Mononuclear cell (primary cell): Measurements from ENCODE around the gene C19orf44. TPM values are rescaled to one million over a fixed set of nuclear protein-coding genes. Genes with fewer than 3 reads are reported as not detected.
"Not testable (repeated sequence)": the region's sequence is repeated elsewhere in the genome, so short reads cannot be mapped to it uniquely, and the experiment has no call there.

ENCODE experiments used
- H3K27me3 ChIP-seq: 2 replicates; pipeline ENCODE4 v1.6.0; 2011; ENCODE audit warnings: low read length, control low read depth; ENCODE audit not compliant: insufficient read depth
- H3K4me1 ChIP-seq: 2 replicates; pipeline ENCODE4 v1.5.1; 2011; ENCODE audit warnings: mild to moderate bottlenecking, low read length, control low read depth; ENCODE audit not compliant: insufficient read depth
- H3K4me3 ChIP-seq: 2 replicates; pipeline ENCODE4 v1.5.1; 2011; ENCODE audit warnings: mild to moderate bottlenecking, low read length, moderate library complexity
- H3K9me3 ChIP-seq: 2 replicates; pipeline ENCODE4 v1.5.1; 2011; ENCODE audit warnings: low read depth, mild to moderate bottlenecking, control low read depth, low read length
- total RNA-seq: library from RNA; depleted of rRNA; stranded (reverse); fragments of >200 nt; gene quantifications from one replicate; pipeline ENCODE4 v1.2.3, GENCODE V29; 2012

The C19orf44 gene
- total RNA-seq, 1 donor: 0.10 TPM

- Histone ChIP-seq H3K4me1 (peaks cover 45% of the 10 kb centered on the region), H3K27me3 (no peaks in the 10 kb centered on the region), H3K4me3 (no peak overlapping the region), H3K9me3 (no peaks in the 10 kb centered on the region)
These were observed 33.4 kb upstream of the C19orf44 start for GRCh38 chr19:16462757-16463250.

- no peaks in the 10 kb centered on the region for H3K9me3 ChIP-seq
- no peak overlapping the region for H3K4me3 ChIP-seq
- H3K4me1 ChIP-seq: peaks cover 38% of the 10 kb centered on the region
- no peaks in the 10 kb centered on the region for H3K27me3 ChIP-seq
These were observed 32.7 kb upstream of the C19orf44 start for GRCh38 chr19:16463341-16463990.

- H3K4me3 ChIP-seq: no peak overlapping the region
- H3K9me3 ChIP-seq: no peaks in the 10 kb centered on the region
- H3K4me1 ChIP-seq: peaks cover 35% of the 10 kb centered on the region
- no peaks in the 10 kb centered on the region for H3K27me3 ChIP-seq
These were observed 32.1 kb upstream of the C19orf44 start for GRCh38 chr19:16463991-16464575.

- peaks cover 40% of the 10 kb centered on the region for H3K4me1 ChIP-seq
- H3K27me3 ChIP-seq: no peaks in the 10 kb centered on the region
- H3K4me3 ChIP-seq: no peak overlapping the region
- H3K9me3 ChIP-seq: no peaks in the 10 kb centered on the region
These were observed 31.0 kb upstream of the C19orf44 start for GRCh38 chr19:16465239-16465638.

- not testable (repeated sequence) for H3K4me3 ChIP-seq, H3K9me3 ChIP-seq, H3K27me3 ChIP-seq
- peaks cover 43% of the 10 kb centered on the region for H3K4me1 ChIP-seq
These were observed 29.3 kb upstream of the C19orf44 start for GRCh38 chr19:16466802-16467427.

- H3K9me3 ChIP-seq: no peaks in the 10 kb centered on the region
- peaks cover 42% of the 10 kb centered on the region for H3K4me1 ChIP-seq
- no peak overlapping the region for H3K4me3 ChIP-seq
- H3K27me3 ChIP-seq: no peaks in the 10 kb centered on the region
These were observed 28.6 kb upstream of the C19orf44 start for GRCh38 chr19:16467581-16467980.

- H3K27me3 ChIP-seq: no peaks in the 10 kb centered on the region
- peaks cover 30% of the 10 kb centered on the region for H3K4me1 ChIP-seq
- peak overlapping the region; percentile 69 for H3K4me3 ChIP-seq
- H3K9me3 ChIP-seq: no peaks in the 10 kb centered on the region
These were observed 25.7 kb upstream of the C19orf44 start for GRCh38 chr19:16470541-16470910.

GRCh38 chr19:16470911-16471811 lies 25.0 kb upstream of the C19orf44 start:
- Histone ChIP-seq H3K4me1 (peaks cover 30% of the 10 kb centered on the region), H3K9me3 (no peaks in the 10 kb centered on the region), H3K4me3 (peak overlapping the region; percentile 69), H3K27me3 (no peaks in the 10 kb centered on the region)

- H3K27me3 ChIP-seq, H3K9me3 ChIP-seq: not testable (repeated sequence)
- peaks cover 30% of the 10 kb centered on the region for H3K4me1 ChIP-seq
- H3K4me3 ChIP-seq: peak overlapping the region; percentile 69
These were observed 23.7 kb upstream of the C19orf44 start for GRCh38 chr19:16472559-16472899.

- H3K27me3 ChIP-seq: no peaks in the 10 kb centered on the region
- no peak overlapping the region for H3K4me3 ChIP-seq
- no peaks in the 10 kb centered on the region for H3K9me3 ChIP-seq
- H3K4me1 ChIP-seq: peaks cover 30% of the 10 kb centered on the region
These were observed 23.2 kb upstream of the C19orf44 start for GRCh38 chr19:16472992-16473391.

- Histone ChIP-seq H3K9me3 (no peaks in the 10 kb centered on the region), H3K4me1 (peaks cover 29% of the 10 kb centered on the region), H3K27me3 (no peaks in the 10 kb centered on the region), H3K4me3 (no peak overlapping the region)
These were observed 22.3 kb upstream of the C19orf44 start for GRCh38 chr19:16473875-16474392.

GRCh38 chr19:16476401-16476800 lies 19.8 kb upstream of the C19orf44 start:
- no peaks in the 10 kb centered on the region for H3K27me3 ChIP-seq
- peaks cover 6% of the 10 kb centered on the region for H3K4me1 ChIP-seq
- no peaks in the 10 kb centered on the region for H3K9me3 ChIP-seq
- no peak overlapping the region for H3K4me3 ChIP-seq

GRCh38 chr19:16477311-16477710 lies 18.9 kb upstream of the C19orf44 start:
- Histone ChIP-seq H3K4me3 (no peak overlapping the region), H3K9me3 (no peaks in the 10 kb centered on the region)

GRCh38 chr19:16482745-16483144 lies 13.4 kb upstream of the C19orf44 start:
- H3K27me3 ChIP-seq: no peaks in the 10 kb centered on the region
- H3K9me3 ChIP-seq: no peaks in the 10 kb centered on the region
- H3K4me3 ChIP-seq: no peak overlapping the region
- no peaks in the 10 kb centered on the region for H3K4me1 ChIP-seq

More at GRCh38 chr19:16477311-16477710, 18.9 kb upstream of the C19orf44 start:
- Histone ChIP-seq H3K27me3 (no peaks in the 10 kb centered on the region), H3K4me1 (peaks cover 4% of the 10 kb centered on the region)

GRCh38 chr19:16486476-16486875 lies 9.7 kb upstream of the C19orf44 start:
- not testable (repeated sequence) for H3K4me1 ChIP-seq, H3K27me3 ChIP-seq

More at GRCh38 chr19:16486476-16486875, 9.7 kb upstream of the C19orf44 start:
- not testable (repeated sequence) for H3K9me3 ChIP-seq, H3K4me3 ChIP-seq
